ENCODE data around the gene SLC35E2B. TPM values are rescaled to one million over a fixed set of nuclear protein-coding genes. Genes with fewer than 3 reads are reported as not detected.

SLC35E2B gene
- total RNA-seq, 1 experiment from 2014 or later, result 26.4 TPM

DNA sequence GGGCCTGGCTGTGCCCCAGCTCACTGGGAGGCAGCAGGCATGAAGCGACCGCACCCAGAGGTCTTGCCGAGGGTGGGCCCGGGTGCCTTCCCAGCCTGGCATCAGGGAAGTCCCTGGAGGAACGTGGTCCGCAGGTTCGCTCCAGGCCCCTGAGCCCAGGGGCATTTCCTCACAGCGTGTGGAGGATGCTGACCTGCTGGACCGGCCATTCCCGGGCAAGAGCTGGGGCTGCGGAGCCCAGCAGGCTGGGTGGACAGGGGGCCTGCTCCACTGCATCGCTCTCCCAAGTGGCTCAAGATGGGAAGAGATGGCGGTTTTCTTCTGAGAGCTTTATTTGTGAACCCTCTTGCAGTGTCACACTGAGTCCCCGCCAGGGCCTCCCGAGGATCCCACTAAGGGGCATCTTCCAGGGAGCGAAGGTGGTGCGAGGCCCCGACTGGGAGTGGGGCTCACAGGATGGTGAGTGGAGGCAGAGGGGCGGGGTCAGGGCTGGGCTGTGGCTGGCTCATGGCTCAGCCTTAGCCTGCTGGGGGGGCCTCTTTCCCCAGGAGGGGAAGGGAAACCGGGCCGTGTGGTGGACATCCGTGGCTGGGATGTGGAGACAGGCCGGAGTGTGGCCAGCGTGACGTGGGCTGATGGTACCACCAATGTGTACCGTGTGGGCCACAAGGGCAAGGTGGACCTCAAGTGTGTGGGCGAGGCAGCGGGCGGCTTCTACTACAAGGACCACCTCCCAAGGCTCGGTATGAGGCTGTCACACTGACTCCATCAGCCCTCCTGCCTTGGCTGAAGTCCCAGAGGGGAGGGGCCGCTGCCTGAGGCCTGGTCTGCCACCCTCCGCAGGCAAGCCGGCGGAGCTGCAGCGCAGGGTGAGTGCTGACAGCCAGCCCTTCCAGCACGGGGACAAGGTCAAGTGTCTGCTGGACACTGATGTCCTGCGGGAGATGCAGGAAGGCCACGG, 67.9 kb downstream of the SLC35E2B start:
- Mint-ChIP-seq H3K36me3 (ENCODE audit: insufficient read depth, unreplicated experiment) (peaks cover 7% of the 10 kb centered on the region), H3K27me3 (ENCODE audit: insufficient read depth, unreplicated experiment) (no peaks in the 10 kb centered on the region), H3K4me1 (ENCODE audit: low read depth, unreplicated experiment) (no peaks in the 10 kb centered on the region), H3K9me3 (ENCODE audit: unreplicated experiment) (no peaks in the 10 kb centered on the region), H3K4me3 (ENCODE audit: unreplicated experiment) (no peak overlapping the region), H3K27ac (ENCODE audit: unreplicated experiment) (no peak overlapping the region)
- DNase-seq, result no peak
- Histone ChIP-seq H3K36me3 (ENCODE audit: control insufficient read depth, insufficient read depth, low read length) (no peaks in the 10 kb centered on the region), H3K4me1 (no peaks in the 10 kb centered on the region), H3K4me3 (ENCODE audit: low read depth, low read length) (no peak overlapping the region), H3K9me3 (no peaks in the 10 kb centered on the region), H3K27me3 (replicated peaks; ENCODE audit: control insufficient read depth, insufficient read depth, low read length) (no peaks in the 10 kb centered on the region)
- intact Hi-C loops (cut with micrococcal nuclease; ENCODE audit: unreplicated experiment), result no loop called here
- ChIA-PET CTCF (no interaction called here), POLR2A (no interaction called here)
- BruUV-seq (replicated peaks), result no TSS peak
- TF ChIP-seq, protein P1, sequence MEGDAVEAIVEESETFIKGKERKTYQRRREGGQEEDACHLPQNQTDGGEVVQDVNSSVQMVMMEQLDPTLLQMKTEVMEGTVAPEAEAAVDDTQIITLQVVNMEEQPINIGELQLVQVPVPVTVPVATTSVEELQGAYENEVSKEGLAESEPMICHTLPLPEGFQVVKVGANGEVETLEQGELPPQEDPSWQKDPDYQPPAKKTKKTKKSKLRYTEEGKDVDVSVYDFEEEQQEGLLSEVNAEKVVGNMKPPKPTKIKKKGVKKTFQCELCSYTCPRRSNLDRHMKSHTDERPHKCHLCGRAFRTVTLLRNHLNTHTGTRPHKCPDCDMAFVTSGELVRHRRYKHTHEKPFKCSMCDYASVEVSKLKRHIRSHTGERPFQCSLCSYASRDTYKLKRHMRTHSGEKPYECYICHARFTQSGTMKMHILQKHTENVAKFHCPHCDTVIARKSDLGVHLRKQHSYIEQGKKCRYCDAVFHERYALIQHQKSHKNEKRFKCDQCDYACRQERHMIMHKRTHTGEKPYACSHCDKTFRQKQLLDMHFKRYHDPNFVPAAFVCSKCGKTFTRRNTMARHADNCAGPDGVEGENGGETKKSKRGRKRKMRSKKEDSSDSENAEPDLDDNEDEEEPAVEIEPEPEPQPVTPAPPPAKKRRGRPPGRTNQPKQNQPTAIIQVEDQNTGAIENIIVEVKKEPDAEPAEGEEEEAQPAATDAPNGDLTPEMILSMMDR (IDR thresholded peaks at IDR 0.05; ENCODE audit: insufficient read depth in 1 of 2, low read depth in 1 of 2, low read length in 1 of 2, severe bottlenecking in 1 of 2, unreplicated experiment in 1 of 2), result no peak

DNA sequence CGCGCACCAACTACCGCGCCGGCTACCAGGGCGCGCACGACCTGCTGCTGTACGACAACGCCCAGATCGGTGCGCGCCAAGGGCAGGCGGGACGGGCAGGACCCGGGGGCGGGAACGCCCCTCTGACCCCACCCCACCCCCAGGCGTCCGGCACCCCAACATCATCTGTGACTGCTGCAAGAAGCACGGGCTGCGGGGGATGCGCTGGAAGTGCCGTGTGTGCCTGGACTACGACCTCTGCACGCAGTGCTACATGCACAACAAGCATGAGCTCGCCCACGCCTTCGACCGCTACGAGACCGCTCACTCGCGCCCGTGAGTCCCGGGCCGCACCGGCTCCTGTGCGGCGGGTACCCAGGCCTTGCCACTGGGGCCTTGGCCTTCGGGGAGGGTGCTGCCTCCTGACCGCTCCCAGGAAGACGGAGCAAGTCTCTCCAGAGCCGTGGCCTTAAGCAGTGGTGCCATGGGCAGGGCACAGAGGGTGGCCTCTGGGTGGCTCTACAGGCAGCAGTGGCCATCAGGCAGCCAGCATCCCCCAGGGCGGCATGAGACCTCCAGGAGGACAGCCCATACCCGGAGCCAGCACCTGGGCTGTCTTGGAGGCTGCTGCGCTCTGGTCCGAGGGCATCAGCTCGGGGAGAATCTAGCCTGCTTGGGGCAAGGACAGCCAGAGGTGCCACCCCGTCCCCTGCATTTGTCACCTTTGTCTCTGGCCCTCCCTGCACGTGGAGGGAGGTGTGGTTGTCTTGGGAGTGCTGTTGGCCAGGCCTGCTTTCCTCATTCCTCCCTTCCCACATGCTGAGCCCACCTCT, 68.8 kb downstream of the SLC35E2B start:
- Mint-ChIP-seq H3K27ac (ENCODE audit: unreplicated experiment) (no peak overlapping the region), H3K27me3 (ENCODE audit: insufficient read depth, unreplicated experiment) (no peaks in the 10 kb centered on the region), H3K9me3 (ENCODE audit: unreplicated experiment) (no peaks in the 10 kb centered on the region), H3K4me3 (ENCODE audit: unreplicated experiment) (no peak overlapping the region), H3K4me1 (ENCODE audit: low read depth, unreplicated experiment) (no peaks in the 10 kb centered on the region), H3K36me3 (ENCODE audit: insufficient read depth, unreplicated experiment) (peaks cover 10% of the 10 kb centered on the region)
- Histone ChIP-seq H3K4me1 (no peaks in the 10 kb centered on the region), H3K36me3 (ENCODE audit: control insufficient read depth, insufficient read depth, low read length) (no peaks in the 10 kb centered on the region), H3K4me3 (ENCODE audit: low read depth, low read length) (no peak overlapping the region), H3K9me3 (no peaks in the 10 kb centered on the region), H3K27me3 (replicated peaks; ENCODE audit: control insufficient read depth, insufficient read depth, low read length) (no peaks in the 10 kb centered on the region)
- no TSS peak for BruUV-seq (replicated peaks)
- intact Hi-C loops (cut with micrococcal nuclease; ENCODE audit: unreplicated experiment), result no loop called here
- ChIA-PET POLR2A (no interaction called here), CTCF (no interaction called here)
- TF ChIP-seq, protein P1 (IDR thresholded peaks at IDR 0.05; ENCODE audit: insufficient read depth in 1 of 2, low read depth in 1 of 2, low read length in 1 of 2, severe bottlenecking in 1 of 2, unreplicated experiment in 1 of 2), result no peak
- no peak for DNase-seq

DNA sequence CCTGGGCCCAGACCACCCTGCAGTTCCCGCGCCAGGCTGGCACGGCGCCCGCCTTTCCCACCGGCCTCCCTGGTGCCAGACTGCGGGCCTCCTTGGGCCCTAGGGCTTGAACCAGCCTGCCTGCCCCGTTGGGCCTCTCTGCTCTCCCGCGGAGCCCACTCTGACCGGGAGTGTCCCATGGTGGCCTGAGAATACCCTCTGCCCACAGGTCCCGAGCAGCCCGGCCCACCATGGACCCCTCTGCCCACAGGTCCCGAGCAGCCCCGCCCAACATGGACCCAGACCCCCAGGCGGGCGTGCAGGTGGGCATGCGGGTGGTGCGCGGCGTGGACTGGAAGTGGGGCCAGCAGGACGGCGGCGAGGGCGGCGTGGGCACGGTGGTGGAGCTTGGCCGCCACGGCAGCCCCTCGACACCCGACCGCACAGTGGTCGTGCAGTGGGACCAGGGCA, 69.4 kb downstream of the SLC35E2B start:
- Histone ChIP-seq H3K4me1 (no peaks in the 10 kb centered on the region), H3K27me3 (replicated peaks; ENCODE audit: control insufficient read depth, insufficient read depth, low read length) (no peaks in the 10 kb centered on the region), H3K4me3 (ENCODE audit: low read depth, low read length) (no peak overlapping the region), H3K9me3 (no peaks in the 10 kb centered on the region), H3K36me3 (ENCODE audit: control insufficient read depth, insufficient read depth, low read length) (no peaks in the 10 kb centered on the region)
- ChIA-PET POLR2A (no interaction called here), CTCF (no interaction called here)
- H3K27me3 Mint-ChIP-seq (ENCODE audit: insufficient read depth, unreplicated experiment), result no peaks in the 10 kb centered on the region
- peaks cover 13% of the 10 kb centered on the region for H3K36me3 Mint-ChIP-seq (ENCODE audit: insufficient read depth, unreplicated experiment)
- TF ChIP-seq, protein P1 (IDR thresholded peaks at IDR 0.05; ENCODE audit: insufficient read depth in 1 of 2, low read depth in 1 of 2, low read length in 1 of 2, severe bottlenecking in 1 of 2, unreplicated experiment in 1 of 2), result no peak
- H3K9me3 Mint-ChIP-seq (ENCODE audit: unreplicated experiment), result no peaks in the 10 kb centered on the region
- intact Hi-C loops (cut with micrococcal nuclease; ENCODE audit: unreplicated experiment), result no loop called here
- DNase-seq, result no peak
- H3K4me3 Mint-ChIP-seq (ENCODE audit: unreplicated experiment), result no peak overlapping the region
- no peaks in the 10 kb centered on the region for H3K4me1 Mint-ChIP-seq (ENCODE audit: low read depth, unreplicated experiment)
- BruUV-seq (replicated peaks), result no TSS peak
- no peak overlapping the region for H3K27ac Mint-ChIP-seq (ENCODE audit: unreplicated experiment)
